HG02970 (cell line): ENCODE data around the gene FARS2.
"Not testable (repeated sequence)": the region's sequence is repeated elsewhere in the genome, so short reads cannot be mapped to it uniquely, and the experiment has no call there.

ENCODE experiments used
- ATAC-seq: cut with Tn5 transposase; IDR thresholded peaks from one replicate; pipeline ENCODE4 v1.9.1; 2021; ENCODE audit warnings: mild to moderate bottlenecking, moderate library complexity, moderate number of reproducible peaks; ENCODE audit not compliant: unreplicated experiment, low FRiP score

Gene FARS2

GRCh38 chr6:5765141-5765760 is 503.9 kb downstream of the FARS2 start:
- no peak for ATAC-seq

GRCh38 chr6:5766260-5766659 is 504.9 kb downstream of the FARS2 start:
- no peak for ATAC-seq

- no peak for ATAC-seq
Observed at GRCh38 chr6:5767471-5767870, 506.2 kb downstream of the FARS2 start.

DNA sequence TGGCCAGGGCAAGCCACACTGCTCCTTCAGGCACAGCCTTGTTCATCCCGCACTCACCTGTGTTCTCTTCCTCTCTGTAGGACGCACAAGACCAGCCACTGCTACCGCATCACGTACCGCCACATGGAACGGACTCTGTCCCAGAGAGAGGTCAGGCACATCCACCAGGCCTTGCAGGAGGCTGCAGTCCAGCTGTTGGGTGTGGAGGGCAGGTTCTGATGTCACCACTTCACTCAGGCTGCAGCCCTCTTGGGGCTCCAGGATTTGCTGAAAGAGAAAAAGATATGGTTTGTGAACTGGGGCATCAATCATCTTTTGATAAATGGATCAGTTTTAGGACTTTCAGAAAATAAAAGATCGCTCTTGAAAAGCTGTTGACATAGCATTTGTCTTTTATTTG is 509.9 kb downstream of the FARS2 start:
- ATAC-seq: no peak

GRCh38 chr6:5771759-5772390 is 510.6 kb downstream of the FARS2 start:
- no peak for ATAC-seq

GRCh38 chr6:5772408-5773120 is 511.3 kb downstream of the FARS2 start:
- ATAC-seq: no peak

DNA sequence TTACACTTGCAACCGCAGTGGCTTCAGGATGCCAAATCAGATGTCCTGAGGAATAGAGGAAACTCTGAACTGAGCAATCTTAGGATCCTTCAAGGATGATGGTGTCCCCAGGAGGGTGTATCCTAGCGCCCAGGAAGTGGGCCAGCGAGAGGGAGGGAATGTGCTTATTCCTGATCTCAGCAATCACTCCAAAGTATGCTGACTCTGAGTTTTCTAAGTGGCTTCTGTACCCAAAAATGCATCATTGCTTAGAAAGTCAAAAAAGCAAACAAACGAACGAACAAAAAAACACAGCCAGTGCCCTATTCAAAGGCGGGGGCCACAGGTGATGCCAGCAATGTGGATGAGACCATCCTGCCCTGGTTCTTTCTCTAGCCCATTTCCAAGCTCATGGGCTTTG is 514.8 kb downstream of the FARS2 start:
- no peak for ATAC-seq

GRCh38 chr6:5776706-5777390 is 515.5 kb downstream of the FARS2 start:
- no peak for ATAC-seq

DNA sequence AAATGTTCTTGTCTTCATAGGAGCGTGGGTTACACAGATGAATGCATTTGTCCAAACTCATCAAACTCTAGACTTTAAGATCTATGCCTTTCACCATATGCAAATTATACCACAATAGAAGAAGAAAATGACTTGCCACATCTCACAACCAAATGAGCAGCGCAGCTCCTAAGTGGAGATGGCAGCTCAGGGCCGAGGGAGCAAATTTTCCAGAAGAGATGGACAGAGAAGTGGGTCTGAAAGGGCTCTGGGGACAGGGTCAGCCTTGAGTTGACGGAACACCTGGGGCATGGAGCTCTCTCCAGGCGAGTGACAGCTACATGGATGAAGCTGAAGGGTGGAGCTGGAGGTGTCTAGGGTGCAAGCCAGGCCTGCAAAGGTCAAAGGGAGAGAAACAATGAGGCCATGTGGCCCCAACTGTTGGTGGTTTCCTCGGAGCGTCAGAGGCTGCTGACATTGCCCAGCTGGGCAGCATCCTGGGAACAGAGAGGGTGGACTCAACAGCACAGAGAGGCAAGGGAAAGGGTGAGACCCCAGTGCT is 517.1 kb downstream of the FARS2 start:
- ATAC-seq: no peak

DNA sequence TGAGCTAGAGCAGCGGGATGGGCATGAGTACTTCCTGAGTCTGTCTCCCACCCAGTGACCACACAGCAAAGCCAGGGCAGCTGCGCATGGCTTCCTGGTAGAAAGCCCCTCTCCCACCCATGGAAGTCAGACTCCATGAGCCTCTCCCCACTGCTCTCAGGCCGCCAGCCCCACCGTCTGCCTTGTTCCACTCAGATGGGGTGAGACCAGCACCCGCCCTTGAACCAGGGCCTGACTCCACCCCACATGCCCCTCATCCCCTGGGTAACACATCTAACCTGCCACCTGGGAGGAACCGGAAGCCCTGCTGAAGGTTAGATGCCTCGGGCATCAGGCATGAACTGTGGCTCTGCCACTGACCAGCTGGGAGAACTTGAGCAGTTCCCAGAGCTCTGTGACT is 517.6 kb downstream of the FARS2 start:
- no peak for ATAC-seq

- ATAC-seq: no peak
Observed at GRCh38 chr6:5781019-5781418, 519.7 kb downstream of the FARS2 start.

- no peak for ATAC-seq
Observed at GRCh38 chr6:5781966-5782556, 520.7 kb downstream of the FARS2 start.

DNA sequence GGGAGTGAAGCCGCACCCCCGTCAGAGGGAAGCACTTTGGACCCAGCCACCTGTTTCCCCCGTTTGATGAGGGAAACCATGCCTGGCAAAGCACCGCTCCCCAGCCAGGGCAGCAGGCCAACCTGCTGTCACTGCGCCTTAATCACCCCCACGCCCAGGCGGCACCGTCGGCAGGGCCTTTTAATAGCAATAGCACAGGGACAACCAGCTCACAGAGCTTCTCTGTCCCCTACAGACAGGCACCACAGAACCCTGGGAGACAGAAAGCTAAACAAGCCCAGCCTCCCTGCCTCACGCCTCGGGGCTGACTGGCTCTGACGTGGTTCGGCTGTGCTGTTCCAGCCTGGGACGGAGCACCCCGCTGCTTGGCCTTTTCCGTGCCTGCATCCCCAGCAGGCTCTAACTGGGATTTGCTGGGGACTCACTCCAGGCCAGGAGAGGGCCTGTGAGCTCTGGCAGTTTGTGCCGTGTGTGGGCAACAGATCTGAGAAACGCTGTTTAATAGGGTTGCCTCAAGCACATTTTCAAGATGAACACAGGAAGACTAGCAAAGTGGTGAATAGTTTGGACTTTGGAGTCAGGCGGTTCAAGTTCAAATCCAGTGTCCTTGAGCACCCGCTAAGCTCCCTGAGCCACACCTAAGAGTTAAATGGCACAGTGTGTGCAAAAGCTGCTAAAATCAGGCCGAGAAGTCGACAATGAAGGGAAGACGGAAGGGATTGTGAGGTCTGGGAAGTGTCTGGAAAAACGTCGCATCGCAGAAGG is 521.7 kb downstream of the FARS2 start:
- no peak for ATAC-seq

GRCh38 chr6:5783584-5784089 is 522.3 kb downstream of the FARS2 start:
- no peak for ATAC-seq

GRCh38 chr6:5785249-5785648 is 523.9 kb downstream of the FARS2 start:
- ATAC-seq: no peak

DNA sequence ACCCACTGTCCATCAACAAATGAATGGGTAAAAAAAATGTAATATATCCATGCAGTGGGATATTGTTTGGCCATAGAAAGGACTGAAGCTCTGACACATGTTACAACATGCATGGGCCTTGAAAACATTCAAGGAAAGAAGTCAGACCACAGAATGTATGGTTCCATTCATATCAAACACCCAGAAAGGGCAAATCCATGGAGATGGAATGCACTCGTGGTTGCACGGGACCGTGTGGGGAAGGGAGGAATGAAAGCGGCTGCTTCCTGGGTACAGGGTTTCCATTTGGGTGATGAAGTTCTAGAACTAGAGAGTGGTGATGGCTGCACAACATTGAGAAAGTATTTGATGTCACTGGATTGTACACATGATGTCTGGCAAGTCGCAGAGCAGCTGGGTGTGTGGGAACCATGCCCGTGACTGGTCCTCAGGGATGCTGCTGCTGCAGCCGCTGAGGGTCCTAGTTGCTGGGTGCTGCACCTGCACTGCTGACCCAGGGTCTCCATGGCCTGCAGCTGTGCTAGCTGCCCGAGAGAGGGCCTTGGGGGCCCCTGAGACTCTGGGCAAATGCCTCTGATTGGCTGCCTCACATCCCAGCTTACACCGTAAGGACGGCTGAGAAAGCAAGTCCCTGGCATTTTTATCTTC is 525.1 kb downstream of the FARS2 start:
- ATAC-seq: no peak

DNA sequence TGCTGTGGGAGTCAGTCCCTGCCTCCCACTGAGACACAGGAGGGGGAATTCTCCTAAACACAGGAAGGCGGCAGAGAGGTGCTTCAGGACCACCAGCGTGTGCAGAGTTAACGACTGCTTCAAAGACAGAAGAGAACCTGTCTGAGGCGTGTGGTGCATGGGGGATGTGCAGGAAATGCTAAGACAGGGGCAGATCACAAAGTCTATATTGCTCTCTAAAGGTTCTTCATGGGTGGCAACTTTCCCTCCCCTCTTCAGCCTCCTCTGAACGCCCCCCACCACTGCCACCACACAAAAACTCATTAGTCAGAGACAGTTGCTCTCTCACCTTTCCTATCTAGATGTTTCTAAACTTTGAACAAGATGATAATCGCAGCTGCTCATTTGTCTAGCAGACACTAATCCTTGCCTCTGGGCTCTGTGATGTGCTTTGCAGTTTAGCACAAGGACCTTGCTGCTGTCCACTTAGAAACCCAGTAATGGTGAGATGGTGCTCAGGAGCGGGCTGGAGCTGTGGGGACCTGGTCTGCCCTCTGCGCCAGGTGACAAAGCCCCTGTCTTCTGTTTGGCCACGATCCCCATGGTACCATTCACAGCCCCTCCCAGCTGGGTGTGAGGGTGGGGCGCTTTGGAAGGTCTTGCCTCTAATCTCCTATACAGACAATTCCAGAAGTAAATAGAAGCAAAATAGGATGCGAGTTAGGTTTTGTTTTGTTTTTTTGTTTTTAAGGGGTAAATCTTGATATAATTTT is 525.8 kb downstream of the FARS2 start:
- no peak for ATAC-seq

GRCh38 chr6:5789426-5789825 is 528.1 kb downstream of the FARS2 start:
- not testable (repeated sequence) for ATAC-seq
